GM19023 (cell line): ENCODE results near the gene MOCS1.

Experiments
- ATAC-seq: cut with Tn5 transposase; IDR thresholded peaks from one replicate; pipeline ENCODE4 v1.9.1; 2021; ENCODE audit warnings: mild to moderate bottlenecking, moderate library complexity; ENCODE audit not compliant: unreplicated experiment

MOCS1 gene

DNA sequence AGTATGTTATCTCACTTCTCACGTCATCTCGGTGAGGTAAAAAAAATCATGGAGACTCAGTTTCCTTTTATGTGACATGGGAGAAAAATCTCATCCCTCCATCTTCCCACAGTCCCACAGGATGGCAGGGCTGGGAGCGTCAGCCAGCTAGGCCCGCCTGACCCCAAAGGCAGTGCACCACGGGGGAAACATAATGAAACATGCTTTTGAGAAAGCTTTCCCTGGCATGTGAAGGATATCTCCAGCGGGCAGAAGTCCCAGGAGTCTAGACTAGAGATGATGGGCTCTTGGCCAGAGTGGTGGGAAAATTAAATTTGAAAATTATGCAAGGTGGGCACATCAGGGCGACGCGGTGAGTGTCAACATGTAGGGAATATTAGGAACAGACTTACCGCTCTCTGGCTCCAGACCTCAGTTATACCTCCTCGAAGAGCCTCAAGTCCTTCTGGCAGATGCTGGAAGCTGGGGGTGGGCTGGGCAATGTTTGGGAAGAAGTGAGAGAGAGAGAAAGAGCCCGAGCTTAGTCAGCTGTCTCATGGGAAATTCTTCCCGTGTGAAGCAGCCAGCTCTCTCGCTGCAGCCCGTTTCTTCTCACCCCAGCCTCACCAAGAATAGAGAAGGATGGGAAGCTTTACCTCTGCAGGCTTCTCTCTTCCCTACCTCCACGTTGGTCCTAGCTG lies 52.3 kb downstream of the MOCS1 start:
- ATAC-seq, result no peak

DNA sequence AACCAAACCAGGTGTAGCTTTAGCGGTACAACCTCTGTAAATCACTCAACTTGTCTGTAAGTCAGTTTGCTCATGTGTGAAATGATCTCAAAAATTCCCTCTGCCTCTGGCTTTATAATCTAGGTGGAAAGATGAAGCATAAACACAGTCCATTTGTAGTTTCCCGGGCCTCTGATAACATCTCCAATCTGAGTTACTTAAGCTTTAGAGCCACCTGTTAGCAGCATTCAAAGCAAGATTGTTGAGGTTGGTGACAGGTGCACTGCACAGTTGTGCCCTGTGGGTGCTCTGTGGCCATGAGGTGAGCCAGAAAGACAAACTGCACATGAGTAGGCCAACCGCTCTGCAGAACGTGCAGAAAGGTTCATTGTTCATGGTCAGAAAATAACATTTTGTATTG lies 53.7 kb downstream of the MOCS1 start:
- no peak for ATAC-seq

DNA sequence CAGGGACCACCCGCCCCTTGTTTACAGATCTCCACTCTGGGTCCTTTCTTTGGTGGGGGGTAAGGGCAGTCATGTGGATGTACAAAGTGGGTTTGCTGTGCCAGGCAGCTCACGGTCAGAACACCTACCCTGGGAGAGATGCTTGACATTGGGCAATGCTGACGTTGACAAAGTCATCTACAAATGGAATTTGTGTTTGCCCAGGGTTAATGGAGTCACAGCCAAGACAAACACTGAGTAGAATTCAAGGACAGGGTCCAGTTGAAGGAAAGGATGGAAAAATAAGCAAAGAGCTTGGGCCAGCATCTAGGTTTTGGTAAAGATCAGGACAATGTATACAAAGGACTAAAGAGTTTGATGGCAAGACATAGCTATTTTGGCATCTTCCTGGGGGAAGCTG lies 54.7 kb downstream of the MOCS1 start:
- no peak for ATAC-seq

DNA sequence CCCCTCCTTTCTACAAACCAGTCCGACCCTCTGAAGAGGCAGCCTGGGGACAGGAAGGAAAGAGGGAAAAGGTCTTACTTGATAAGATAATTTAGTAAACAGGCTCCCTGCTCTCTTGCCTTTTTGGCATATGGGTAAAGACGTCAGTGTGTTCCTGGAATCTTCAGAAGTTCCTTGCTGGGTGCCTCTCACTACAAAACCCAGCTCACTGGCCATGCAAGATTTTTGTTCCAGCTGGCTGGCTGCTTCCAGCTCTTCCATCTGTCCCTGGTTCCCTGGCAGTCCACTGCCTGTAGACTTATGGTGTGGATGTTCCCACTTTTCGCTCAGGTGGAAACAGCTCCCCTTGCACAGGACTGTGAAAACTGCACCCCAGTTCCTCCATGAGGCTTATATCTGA lies 57.4 kb downstream of the MOCS1 start:
- ATAC-seq, result no peak

DNA sequence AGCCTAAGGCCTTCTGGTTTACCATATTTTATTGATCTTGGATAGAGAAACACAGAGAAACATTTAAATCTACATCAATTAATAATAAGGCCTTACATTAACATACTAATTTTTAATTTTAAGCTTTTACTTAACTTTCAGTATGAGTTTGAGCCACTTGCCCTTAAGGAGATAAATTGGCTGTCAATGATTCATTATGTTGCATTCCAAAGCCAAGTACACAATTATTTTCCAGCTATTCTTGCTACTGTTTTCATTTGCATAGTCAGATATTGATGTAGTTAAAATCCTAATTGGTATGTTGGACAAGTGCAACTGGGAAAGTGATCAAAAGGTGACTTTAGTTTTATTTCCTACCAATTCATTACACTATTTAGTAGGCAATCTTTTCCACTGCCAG lies 58.2 kb downstream of the MOCS1 start:
- no peak for ATAC-seq

DNA sequence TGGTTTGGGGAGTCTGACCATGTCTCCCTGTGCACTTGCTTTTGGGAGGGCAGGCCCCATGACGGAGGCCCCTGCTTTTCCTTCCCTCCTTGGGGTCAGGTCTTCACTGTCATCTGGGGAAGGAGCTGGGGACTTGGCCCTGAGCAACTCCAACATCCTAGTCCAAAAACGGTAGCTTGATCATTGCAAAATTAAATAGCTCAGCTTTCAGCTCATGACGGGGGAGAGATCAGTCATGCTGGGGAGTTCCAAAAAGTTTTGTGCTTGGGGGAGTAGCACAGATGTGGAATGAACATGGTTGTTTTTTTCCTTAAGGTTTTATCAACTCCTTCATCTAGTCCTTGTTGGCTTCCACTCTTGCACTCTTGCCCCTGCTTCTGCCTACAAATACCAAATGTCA lies 60.8 kb downstream of the MOCS1 start:
- ATAC-seq, result no peak

DNA sequence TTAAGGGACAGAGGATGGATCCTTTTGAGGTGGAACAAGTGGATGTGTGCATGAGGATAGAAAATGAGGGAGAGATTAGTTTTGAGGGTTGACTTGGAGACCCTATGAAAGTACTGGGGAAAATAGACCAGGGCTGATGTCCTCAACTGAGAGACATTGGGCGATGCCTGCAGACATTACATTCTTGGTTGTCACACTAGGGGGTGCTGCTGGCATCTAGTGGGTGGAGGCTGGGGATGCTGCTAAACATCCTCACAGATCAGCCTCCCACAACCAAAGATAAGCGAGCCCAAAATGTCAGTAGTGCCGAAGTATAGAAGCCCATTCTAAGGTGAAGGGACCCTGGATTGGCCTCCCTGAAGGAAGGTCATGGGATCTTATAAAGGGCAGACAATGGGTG lies 63.3 kb downstream of the MOCS1 start:
- ATAC-seq, result no peak

DNA sequence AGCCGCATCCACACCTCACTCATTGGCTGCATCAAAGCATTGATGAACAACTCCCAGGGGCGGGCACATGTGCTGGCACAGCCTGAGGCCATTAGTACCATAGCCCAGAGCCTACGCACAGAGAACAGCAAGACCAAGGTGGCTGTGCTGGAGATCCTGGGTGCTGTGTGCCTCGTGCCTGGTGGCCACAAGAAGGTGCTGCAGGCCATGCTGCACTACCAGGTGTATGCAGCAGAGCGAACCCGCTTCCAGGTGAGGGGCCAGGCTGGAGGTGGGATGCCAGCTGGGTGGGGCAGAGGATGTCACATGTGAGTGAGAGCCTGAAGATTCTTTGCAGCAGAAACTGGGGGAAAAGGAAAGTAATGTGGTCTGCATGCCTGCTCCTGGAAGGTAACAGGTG lies 66.7 kb downstream of the MOCS1 start:
- ATAC-seq, result no peak

DNA sequence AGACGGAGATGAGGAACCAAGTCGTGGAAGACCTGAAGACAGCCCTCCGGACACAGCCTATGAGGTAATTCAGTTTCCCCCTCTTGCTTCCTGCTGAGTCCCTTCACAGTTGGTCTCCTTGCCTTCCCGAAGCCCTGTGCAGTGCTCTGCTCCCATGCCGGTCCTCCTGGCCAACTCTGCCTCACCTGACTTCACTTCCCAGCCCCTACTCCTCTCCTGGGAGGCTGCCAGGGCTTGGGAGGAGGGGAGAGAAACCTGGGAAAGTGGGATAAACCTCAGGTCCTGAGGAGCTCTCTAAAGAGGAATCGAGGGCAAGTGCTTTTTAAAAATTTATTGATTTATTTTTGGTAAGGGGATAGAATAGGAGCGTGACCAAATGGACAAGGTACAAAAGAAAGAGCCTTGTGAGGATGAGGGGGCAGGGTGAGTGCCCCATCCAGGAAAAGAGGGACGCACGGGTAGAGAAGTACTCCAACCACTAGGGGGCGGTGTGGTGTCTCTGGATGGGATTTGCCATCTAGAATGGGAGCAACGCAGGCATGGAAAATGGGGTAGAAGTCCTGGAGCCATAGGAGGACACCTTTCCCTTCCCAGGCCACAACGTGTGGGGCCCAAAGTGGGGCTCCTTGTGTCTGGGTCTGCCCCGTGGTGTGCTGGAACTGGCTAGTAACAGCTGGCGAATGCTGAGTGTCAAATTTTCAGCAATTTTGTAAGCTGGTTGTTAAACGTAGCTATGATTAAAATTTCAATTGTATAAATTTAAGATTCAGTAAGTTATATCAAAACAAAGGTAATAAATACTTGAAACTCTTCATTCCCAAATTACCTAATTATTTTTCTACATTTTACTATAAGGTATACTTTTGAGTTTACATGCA lies 69.0 kb downstream of the MOCS1 start:
- no peak for ATAC-seq

DNA sequence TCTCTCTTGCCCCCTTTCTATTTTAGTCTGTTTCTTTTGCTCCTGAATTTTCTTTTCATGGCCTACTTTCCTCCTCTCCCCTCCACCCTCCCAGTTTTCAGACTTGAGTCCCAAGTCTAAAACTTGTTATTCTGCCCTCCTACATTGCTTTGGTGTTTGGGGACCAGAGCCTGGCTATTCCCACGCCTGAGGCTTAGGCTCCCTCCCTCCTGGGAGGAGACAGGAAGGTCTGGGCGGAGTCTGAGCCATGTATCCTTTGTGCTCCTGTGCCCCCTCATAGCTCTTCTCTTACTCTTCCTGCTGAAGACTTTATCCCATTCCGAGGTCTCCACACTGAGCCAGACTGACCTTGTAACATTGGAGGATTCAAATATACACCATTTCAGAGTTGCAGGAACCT lies 72.6 kb downstream of the MOCS1 start:
- ATAC-seq, result no peak

DNA sequence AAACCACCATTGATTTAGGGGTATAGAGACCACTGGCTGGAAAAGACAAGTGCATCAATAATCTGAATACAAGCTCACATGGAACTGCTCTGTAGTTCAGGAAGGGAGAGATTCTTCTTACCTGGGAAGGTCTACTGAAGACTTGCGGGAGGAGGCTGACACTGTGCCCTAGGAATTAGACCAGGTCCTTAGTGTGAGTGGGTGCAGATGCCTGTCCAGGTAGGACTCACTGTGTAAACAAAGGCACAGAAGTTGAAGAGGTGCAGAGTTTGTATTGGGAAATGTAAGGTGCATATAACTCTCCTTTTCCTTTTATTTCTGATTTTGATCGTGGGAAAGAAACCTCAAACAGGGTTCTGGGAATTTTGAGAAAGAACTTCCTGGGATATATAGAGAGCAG lies 75.2 kb downstream of the MOCS1 start:
- ATAC-seq, result no peak

DNA sequence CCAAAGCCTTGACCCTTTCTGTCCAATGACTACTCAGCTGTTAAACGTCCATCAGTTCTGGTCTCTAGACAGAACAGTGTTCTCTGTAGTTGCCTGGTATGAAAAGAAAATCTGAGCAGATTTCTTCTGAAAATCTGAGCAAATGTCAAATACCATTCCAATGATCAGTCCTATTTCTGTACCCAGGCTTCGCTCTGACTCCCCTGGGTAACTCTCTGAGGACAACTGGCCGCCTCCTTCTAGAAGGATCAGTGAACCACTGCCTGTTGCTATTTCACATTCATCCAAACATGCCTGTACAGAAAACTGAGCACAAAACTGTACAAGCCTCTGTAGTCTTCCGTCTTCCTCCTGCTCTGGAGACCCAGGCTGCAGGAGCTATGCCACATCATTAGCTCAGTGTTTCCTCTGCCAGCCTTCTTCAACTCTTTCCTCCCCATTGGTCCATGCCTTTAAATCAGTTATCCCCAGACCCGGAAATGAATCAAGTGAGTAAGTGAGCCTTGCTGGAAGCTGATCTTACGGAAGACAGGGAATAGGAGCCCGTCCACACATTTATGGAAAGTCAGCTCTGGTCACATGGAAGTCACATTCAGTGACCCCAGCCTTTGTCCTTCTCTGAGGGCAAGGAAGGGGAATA lies 78.8 kb downstream of the MOCS1 start:
- no peak for ATAC-seq
